GM15510 (cell line): ENCODE results near the gene ZZZ3.

Experiments
- POLR2A ChIP-seq: IDR thresholded peaks from 3 replicates; pipeline ENCODE4 v1.6.1; 2011; ENCODE audit warnings: borderline replicate concordance; ENCODE audit not compliant: insufficient read length; ENCODE audit errors: extremely low read depth

The ZZZ3 gene

GRCh38 chr1:77682460-77683159 lies at the start of gene ZZZ3:
TSS of gene ZZZ3 (minus strand) at chr1:77682658. CDS start at chr1:77633354, 49,304 bp downstream.
- peak; percentile 75 for TF ChIP-seq POLR2A

DNA sequence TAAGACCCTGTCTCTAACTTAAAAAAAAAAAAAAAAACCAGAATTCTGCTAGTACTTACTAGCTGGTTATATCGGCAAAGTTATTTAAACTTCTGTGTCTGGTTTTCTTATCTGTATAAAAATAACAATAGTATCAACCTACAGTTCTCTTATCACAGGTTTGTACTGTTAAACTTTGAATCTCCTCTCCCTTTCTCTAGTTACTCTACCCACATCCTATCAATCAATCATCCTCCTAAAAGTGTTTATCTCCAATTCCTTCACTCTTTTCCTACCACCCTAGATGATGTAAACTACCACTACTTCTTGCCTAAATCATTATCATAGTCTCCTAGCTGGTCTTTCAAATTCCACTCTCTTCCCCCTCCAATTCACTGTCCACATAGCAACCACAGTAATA lies 49.6 kb upstream of the ZZZ3 start:
- TF ChIP-seq POLR2A = no peak

GRCh38 chr1:77725706-77726105 lies 43.2 kb upstream of the ZZZ3 start:
- no peak for TF ChIP-seq POLR2A

DNA sequence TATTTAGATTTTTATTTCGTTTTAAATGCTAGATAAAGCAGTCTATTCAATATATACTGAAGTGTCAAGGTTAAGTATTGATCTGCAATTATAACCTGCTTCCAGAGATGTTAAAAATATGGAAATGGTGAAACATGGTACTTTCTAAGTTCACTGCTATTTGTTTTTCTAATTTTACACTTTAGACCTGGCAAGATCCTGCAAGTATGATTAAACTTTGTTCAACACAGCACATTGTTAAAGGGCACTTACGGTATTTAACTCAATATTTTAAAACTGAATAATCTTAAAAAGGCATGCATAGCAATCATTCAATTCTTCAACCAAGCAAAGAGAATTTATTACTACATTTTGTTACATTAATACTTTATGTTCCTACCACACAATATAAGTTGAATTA lies 35.7 kb upstream of the ZZZ3 start:
- no peak for TF ChIP-seq POLR2A

DNA sequence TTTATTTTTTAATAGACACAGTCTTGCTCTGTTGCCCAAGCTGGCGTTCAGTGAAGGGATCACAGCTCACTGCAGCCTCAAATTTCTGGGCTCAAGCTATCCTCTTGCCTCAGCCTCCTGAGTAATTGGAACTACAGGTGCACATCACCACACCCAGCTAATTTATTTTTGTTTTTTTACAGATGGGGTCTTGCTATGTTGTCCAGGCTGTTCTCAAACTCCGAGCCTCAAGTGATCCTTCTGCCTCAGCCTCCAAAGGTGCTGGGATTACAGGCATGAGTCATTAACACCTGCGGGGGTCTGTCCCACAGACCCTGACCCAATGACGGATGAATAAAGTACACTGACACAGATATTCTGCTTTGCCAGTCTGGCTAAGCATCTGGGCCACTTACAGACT lies 33.6 kb upstream of the ZZZ3 start:
- no peak for TF ChIP-seq POLR2A

GRCh38 chr1:77709727-77710126 lies 27.3 kb upstream of the ZZZ3 start:
- no peak for TF ChIP-seq POLR2A

GRCh38 chr1:77706321-77706720 lies 23.9 kb upstream of the ZZZ3 start:
- no peak for TF ChIP-seq POLR2A

DNA sequence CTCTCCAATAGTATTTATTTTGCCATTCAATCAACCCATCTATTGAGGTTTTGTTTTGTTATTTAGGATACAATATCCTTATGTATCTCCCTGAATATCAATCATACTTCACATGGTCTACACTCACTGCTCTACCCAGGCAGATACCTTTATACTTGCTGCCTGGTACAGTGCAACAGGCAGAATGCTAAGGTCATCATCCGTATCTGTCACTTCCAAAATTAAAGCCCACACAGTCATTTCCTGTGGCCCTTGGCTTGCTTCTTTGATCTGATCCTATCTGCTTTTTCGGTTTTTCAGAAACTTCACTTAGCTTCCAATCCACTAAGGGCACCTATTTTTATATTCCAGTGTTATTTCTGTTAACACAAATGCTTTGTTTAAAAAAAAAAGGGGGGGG lies 22.3 kb upstream of the ZZZ3 start:
- no peak for TF ChIP-seq POLR2A

DNA sequence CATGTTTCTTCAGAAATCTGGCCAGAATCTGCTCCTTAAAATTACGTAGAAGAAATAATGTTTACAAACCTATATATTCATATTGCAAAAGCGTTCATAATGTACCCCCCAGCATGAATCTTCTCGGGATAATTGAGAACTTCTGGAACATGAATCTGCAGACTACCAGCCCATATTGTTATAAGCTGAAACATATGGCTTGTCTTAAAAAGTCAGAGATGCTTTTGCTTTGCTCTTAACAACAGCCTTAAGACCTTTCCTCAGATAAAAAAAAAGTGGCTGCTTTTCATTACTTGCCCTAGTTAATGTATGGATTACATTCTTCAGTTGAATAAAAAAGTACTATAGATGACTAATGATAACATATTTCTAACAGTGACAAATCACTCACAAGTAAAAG lies 15.0 kb upstream of the ZZZ3 start:
- TF ChIP-seq POLR2A = no peak

- no peak for TF ChIP-seq POLR2A
Observed at GRCh38 chr1:77688939-77689338, 6.5 kb upstream of the ZZZ3 start.

- no peak for TF ChIP-seq POLR2A
Observed at GRCh38 chr1:77687519-77687906, 5.1 kb upstream of the ZZZ3 start.

DNA sequence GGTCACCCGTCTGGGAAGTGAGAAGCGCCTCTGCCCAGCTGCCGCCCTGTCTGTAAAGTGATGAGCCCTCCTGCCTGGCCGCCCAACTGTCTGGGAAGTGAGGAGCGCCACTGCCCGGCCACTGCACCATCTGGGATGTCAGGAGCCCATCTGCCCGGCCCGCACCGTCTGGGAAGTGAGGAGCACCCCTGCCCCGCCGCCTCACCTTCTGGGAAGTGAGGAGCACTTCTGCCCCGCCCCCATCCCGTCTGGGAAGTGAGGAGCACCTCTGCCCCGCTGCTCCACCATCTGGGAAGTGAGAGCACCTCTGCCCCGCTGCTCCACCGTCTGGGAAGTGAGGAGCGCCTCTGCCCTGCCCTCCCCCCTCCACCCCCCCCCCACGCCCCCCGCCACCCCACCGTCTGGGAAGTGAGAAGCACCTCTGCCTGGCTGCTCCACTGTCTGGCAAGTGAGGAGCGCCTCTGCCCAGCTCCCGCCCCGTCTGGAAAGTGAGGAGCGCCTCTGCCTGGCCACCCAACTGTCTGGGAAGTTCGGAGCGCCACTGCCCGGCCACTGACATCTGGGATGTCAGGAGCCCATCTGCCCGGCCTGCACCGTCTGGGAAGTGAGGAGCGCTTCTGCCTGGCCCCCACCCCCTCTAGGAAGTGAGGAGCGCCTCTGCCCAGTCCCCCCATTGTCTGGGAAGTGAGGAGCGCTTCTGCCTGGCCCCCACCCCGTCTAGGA lies 4.5 kb upstream of the ZZZ3 start:
- TF ChIP-seq POLR2A = no peak

GRCh38 chr1:77683160-77684148 lies 996 bp upstream of the ZZZ3 start:
- TF ChIP-seq POLR2A = peak; percentile 74

DNA sequence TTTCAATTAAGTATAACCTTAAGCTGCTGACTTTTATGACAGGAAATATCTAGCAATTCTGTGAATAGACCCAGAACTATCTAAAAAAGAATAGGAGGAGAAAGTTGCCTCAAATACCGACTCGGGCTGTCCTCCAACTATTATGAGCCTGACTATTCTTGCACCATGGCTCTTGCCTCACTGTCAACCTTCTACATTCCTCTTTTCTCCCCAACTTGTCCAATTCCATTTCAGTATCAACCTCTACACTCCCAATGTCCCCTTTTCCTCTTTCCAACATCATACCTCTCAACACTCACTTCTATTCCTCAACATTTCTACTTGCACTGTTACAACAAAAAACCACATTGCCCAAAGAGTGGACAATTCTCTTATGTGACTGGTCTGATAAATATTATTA lies 2.3 kb downstream of the ZZZ3 start:
- no peak for TF ChIP-seq POLR2A
